Measurements from ENCODE around the gene EEF1AKMT1.

- no peak for TF ChIP-seq CREB1 (IDR thresholded peaks at IDR 0.05; ENCODE audit: low read depth)
- no peak for TF ChIP-seq HDGF (IDR thresholded peaks at IDR 0.05)
- TF ChIP-seq, protein P1, sequence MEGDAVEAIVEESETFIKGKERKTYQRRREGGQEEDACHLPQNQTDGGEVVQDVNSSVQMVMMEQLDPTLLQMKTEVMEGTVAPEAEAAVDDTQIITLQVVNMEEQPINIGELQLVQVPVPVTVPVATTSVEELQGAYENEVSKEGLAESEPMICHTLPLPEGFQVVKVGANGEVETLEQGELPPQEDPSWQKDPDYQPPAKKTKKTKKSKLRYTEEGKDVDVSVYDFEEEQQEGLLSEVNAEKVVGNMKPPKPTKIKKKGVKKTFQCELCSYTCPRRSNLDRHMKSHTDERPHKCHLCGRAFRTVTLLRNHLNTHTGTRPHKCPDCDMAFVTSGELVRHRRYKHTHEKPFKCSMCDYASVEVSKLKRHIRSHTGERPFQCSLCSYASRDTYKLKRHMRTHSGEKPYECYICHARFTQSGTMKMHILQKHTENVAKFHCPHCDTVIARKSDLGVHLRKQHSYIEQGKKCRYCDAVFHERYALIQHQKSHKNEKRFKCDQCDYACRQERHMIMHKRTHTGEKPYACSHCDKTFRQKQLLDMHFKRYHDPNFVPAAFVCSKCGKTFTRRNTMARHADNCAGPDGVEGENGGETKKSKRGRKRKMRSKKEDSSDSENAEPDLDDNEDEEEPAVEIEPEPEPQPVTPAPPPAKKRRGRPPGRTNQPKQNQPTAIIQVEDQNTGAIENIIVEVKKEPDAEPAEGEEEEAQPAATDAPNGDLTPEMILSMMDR (IDR thresholded peaks at IDR 0.05 in 2 of 3, conservative IDR thresholded peaks at IDR 0.05 in 1 of 3; ENCODE audit: control insufficient read depth in 2 of 3, extremely low read depth in 1 of 3, insufficient read depth in 1 of 3, low read depth in 3 of 3, low read length in 3 of 3): no peak
- no peak for TF ChIP-seq POLR2AphosphoS5 (IDR thresholded peaks at IDR 0.05; ENCODE audit: low read length)
- 0 out of 2 replicates have a peak, but pooled peaks have one; percentile 60 for TF ChIP-seq CBX5 (IDR thresholded peaks at IDR 0.05; ENCODE audit: low read depth)
- TF ChIP-seq ZSCAN29 (IDR thresholded peaks at IDR 0.05): no peak
- TF ChIP-seq USF2 (IDR thresholded peaks at IDR 0.05; ENCODE audit: borderline replicate concordance, low read depth, low read length): no peak
Measured at GRCh38 chr13:20769834-20770233, 3.9 kb downstream of the EEF1AKMT1 start.

Measured in GM12878 (cell line).